ENCODE measurements around the gene HPCA.

The HPCA gene

DNA sequence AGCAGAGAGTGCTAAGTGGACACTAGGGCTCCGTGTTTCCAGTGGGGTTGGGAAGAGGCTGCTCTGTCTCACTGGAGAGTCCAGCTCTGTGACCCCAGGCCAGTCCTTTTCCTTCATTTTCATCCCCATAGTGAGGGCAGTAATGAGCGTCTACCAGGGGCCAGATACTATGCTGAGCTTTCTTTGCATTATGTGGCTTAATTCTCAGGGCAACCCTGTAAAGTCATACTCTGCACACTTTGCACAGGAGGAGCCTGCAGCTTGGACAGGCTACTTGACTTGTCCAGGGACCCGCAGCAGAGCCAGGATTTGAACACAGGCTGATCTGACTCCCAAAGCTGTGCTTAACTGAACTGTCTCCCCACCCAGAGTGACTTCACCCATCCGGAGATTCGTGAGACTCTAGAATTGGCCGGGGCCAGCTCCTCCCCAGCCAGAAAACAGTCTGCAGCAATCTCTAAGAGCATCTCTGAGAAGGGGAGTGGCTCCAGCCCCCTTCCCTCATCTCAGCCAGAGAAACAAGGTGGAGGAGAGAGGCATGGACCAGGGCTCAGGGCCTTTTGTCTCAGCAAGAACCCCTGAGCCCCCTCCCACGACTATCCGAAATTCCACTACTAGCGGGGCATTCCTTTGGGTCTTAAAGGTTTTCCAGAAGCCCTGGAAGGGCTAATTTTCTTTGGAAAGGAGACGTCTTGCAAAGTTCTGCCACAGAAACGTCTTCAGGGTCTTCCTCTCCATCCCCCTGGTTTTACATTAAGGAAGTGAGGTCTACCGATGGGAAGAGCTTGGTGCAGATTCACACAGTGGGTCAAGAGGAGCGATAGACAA lies 14.7 kb upstream of the HPCA start:
- DNase-seq: no peak

DNA sequence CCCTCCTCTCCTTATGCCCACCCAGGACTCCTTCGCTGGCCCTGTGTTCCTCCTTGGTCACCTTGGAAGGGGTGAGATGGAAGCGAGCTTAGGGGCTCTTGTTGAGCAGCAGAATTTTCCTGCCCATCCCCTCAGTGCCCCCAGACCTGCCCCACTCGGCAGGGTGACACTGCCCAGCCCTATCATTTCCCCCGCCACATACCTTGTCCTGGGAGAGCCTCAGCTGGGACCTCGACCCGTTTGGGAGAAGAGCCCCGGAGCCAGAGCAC lies 14.2 kb upstream of the HPCA start:
- no peak for DNase-seq

DNA sequence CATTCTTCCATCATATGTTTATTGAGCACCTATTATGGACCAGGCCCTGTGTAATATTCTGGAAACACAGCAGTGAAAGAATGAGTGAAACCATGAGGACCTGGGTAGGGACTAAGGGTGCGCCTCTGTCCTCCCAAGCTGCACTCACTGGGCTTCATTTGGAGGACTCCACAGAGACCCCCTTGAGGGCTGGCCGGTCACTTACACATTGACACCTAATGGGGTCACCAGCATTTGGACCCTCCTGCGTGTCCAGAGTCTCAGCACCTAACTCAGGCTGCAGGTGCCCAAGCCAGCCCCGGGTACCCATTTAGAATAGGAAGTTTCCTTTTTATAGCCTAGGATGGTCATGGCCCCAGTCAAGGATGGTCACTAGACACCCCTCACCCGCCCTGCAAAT lies 12.8 kb upstream of the HPCA start:
- DNase-seq: no peak

DNA sequence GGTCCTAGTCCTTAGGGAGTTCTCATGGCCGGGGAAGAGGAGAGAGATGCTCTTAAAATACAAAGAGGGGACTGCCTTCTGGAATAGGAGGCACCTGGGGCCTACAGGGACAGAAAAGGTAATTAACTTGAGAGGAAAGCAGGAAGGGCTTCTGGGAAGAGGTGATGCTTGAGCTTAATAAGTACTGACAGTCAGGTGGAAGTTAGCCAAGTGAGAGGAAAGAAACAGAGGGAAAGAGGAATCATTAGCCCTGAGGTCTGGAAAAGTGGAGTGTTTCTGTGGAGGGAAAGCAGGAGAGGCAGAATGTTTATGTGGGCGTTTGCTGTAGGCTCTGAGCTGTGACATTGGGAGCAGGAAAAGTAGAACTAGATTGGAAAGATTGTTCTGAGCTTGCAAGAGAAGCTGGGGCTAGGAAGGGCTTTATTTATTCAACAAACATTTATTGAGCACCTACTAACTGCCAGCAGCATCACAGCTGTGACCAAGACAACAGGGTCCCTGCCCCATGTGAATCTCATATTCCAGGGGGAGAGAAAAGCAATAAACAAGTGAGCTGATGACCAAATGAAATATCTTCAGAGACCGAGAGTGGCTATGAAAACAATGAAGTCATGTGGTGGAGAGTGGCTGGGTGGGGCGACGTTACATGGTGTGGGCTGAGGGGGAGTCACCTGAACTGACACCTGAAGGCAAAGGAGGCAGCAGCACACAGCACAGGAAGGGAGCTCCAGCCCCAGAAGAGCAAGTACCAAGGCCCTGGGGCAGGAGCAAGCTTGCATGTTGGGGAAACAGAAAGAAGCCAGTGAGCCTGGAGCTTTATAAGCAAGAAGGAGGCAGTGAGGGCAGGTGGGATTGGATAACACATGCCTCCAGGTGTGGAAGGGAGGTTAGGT lies 11.2 kb upstream of the HPCA start:
- no peak for DNase-seq

DNA sequence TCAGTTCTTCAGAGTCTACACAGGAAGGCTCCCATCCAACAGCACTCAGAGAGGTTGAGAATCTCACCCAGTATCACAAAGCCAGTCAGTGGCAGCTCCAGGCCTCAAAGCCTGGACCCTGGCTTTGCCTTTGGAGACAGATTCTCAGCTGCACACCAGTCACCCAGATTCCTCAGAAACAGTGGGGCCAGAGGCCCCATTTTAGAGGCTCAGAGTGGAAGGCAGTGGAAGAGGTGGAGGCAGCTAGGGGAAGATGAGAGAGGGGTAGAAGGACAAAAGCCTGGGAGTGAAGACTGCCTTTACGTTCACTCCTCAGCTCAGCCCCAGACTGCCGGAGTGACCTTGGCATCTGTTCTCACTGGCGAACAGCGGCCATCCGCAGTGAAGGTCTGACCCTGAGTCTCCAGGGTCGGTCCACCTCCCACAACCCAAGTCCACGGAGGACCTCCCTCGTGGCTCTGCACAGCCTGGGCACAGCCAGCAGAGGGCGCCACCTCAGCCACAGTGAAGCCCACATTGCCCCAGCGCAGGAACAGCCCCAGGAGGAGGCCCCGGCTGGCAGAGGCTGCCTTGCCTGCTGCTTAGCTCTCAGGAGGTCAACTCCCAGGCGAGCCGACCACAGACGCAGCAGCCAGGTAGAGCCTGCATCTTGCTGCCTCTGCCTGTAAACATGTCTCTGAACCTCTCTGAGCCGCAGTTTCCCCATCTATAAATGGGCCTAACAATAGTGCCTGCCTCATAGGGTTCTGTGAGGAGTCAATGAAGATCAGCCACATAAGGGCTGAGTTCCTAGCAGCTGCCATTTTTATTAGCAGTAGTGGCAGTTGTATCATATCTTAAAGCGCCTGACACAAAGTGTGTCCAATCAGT lies 9.7 kb upstream of the HPCA start:
- peak; percentile 29 for DNase-seq

DNA sequence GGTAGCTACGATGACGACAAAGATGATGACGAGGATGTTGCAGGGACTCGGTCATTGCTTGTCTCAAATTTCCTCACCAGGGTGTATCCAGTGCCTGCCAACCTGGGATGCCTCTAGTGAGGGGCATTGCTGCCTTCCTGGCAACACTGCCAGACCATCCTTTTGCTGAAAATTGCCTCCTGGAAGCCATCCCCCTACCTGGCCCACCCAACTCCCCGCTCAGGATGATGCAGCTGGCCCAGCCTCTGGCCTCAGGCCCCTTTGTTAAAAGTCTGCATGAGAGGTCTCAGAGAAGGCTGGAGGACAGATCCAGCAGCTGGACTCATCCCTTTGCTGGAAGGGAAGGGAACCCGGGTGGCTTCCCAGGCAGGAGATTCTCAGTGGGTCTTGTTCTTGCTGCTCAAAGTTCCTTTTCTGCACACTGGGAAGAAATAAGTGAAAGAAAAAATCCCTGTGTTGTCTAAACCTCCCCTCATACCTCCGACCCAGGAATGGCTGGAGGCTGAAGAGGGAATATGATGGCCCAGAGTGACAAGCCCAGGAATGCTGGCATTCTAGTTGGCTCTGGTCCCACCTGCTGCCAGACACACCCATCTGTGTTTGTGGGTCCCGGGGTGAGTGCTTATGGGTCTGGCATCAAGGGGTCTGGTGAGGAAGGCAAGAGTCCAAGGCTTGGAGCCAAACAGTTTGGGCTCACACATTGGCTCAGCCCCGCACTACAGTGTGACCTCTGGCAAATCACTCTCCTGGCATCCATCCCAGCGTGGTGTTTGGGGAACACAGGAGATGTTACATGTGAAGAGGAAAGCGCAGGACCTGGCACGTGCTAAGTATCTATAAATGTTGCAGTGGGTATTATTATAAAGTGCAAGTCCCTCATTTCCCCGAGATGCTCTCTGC lies 8.8 kb upstream of the HPCA start:
- no peak for DNase-seq

DNA sequence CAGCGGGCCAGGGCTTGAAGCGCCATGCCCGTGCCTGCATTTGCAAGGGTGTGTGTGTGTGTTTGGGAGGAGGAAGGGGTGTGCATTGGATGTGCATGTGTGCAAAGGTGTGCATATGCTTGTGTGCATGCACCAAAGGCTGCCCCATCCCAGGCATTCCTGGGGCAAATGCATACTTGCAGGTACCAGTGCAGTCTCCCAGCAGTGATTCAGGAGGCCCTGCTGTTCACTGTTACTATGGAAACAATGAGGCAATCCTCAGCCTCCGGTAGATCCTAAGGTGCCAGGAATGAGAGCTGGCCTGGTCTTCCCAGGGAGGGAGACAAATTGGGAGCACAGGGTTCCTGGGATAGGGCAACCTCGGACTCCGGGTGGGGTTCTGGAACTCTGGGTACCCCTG lies 8.1 kb upstream of the HPCA start:
- DNase-seq: no peak

DNA sequence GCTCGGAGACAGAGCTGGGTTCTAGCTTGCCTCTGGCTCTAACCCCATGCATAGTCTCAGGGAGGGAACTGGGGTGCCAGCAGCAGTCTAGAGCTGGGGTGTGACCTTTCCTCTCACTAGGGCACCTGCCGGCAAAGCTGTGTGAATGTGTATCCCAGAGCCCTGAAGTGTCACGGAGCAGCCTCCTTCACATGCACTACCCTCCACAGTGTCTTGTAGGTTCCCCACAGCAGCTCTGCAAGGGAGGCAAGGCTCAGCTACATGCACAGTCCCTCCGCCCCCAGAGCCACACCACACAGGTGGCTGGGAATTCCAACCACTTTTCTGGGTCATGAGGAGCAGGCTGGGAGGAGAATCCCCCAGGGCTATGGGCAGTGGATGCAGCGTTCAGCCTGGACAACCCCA lies 7.7 kb upstream of the HPCA start:
- DNase-seq: no peak

DNA sequence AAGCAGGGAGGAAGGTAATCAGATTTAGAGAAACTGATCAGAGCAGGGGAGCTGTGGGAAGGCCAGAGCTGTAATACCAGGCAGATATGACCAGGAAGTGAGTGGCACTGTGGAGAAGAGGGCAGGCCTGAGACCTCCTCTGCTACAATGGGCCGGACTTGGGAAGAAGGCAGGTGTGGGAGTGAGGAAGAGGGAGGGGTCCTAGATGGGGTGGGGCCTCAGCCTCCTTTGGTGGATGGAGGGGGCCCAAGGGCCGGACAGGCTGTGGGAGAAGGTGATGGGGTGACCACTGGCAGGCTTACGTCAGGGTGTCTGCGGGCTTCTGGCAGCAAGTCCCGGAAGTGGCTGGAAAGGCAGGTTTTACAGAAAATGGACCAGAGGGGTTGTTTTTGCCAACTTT lies 5.0 kb upstream of the HPCA start:
- DNase-seq: no peak

DNA sequence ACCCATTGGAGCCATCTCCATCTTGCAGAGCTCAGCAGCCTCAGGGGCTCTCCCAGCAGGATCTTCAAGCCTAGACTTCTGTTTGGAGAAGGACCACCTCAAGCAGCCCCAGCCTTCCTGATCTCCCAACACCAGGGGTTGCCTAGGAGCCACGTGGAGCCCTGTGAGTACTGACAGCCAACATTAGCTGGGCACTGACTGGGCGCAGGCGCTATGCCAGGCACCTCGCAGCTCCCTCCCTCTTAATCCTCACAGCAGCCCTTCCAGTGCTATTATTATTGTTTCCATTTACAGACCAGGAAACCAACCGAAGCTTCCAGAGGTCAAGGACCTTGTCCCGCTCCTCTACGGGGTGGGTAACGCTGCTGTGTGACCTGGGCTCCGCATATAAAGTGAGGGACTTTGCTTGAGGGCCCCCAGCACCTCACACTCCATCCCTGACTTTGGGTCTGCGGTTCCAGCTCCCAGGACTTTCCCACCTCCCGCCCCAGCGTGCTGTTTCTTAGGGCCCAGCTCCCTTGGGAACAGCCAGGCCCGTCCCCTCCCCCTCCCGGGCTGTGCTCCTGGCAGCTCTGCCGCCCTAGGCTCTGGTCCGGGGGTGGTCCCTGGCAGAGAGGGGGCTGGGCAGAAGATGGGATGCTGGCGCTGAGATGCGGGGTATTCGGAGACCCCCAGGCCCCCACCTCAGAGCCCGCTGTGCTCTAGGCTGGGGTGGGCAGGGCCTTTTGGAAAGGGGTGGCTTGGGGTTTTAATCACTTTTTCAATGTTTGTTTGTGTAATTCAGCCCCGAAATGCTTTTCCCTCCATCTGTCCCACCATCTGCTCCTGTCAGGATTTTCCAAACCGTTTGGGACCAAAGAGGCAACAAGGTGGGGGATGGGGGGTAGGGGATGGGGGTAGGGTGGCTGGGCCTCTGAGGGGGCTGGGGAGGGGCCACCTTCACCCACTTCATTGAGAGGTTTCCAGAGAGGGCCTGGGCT lies 4.1 kb upstream of the HPCA start:
- no peak for DNase-seq

DNA sequence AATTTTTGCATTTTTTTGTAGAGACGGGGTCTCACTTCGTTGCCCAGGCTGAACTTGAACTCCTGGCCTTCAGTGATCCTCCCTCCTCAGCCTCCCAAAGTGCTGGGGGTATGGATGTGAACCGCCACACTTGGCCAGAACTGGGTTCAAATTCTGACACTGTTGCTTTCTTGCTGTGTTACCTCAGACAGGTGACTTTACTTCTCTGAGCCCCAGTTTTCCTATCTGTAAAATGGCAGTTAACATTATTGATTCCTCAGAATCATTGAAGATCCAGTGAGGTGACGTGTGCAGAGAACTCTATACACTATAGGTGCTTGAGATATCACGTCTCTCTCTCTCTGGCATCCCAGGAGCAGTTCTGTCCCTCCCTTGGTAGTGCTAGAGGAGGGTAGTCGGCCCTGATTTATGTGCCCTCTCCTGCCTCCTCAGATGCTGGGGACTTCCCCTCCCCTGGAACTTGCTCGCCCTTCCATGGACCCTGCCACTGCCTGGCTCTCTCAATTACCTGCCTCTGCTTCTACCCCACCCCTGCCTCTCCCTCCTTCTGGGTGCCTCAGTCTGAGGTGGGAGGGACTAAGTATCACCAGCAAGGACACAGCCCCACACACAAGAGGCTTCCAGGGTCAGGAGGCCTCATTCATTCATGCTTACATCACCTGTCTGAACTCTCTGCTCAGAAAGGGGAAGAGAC lies 2.8 kb upstream of the HPCA start:
- no peak for DNase-seq

DNA sequence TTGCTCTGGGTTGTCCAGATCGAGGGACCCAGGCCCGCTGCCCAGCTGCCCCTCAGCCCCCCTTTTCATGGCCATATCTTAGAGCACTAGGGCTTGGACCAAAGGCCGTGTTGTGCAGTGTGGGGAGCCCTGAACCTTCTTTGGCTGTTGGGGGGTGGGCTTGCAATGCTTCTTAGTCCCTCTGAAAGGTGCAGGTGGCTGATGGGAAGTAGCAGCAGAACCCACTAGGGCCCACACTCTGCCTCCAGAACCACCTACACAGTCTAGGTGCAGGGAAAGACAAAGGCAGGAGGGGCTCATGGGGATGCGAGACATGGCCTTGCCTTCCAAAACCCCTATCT lies 2.3 kb upstream of the HPCA start:
- DNase-seq: no peak

DNA sequence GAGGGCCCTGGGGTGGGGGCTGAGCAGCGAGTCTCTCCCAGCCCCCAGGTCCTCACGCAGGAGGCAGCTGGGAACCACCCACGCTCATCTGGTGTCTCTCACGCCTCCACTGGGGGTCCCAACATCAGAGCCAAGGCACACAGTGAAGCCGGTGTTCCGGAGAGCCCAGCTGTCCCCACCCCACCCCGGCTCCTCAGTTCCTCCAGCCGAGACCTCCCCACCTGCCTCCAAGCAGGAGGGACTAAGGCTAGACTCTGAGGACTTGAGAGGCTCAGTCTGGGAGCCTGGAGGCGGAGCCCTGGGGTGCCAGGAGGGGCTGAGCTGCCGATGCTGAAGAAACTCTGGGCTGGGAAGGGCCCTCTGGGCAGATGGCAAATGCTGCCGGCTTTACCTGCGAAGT lies 1.6 kb upstream of the HPCA start:
- no peak for DNase-seq

DNA sequence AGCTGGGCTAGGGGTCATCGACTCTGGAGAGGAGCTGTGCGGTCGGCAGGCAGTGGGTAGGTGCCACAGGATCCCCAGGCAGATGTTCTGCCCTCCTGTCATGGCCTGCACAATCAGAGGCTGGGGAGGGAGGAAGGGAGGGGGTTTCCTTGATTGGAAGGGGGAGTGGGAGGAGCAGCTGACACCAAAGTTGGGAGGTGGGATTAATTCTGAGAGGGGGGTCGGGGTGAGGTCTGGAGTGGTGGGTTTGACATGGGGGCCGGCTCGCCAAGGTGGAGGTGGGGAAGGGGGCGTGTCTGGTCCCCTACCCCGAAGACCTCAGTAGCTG lies 651 bp upstream of the HPCA start:
- DNase-seq: no peak

DNA sequence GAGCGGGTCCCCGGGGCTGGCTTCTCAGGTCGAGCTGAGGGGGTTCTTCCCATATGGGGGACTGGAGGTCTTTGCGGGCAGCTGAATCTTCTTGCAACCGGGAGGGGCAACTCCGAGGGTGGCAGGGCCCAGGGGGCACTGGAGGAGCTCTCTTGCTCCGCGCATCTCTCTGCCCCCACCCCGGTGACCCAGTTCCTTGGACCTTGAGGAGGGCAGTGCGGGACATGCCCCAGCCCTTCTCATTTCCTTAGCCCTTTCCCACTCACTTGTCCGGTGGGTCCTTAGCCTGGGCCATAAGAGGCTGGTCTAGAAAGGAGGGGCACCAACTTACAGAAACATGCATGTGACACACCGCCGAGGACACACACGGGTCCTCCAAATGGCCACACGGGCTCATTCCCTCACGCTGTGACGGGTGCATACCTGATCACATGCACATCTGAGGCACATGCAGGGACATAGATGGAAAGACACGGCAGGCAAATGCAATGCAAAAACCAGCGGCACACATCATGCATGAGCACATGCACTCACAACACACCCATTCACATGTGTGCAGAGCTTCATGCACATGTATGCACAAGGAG lies 630 bp downstream of the HPCA start:
- no peak for DNase-seq

DNA sequence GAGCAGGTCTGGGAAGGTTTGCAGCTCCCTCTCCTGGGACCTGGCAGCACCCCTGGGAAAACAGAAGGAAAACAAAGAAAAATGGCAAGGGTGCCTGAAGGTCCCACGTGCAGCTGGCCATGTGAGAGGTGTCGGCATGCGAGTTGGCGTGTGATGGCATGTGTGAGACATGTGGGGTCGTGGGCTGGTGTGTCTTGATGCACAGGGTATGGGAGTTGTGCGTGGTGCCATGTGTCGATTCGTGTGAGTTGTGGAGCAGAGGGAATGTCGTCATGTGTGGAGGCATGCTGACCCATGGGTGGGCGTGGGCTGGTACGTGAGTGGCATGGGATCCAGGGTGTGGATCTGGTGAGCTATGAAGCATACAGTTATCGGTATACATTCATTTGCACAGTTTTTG lies 1.3 kb downstream of the HPCA start:
- DNase-seq: no peak

DNA sequence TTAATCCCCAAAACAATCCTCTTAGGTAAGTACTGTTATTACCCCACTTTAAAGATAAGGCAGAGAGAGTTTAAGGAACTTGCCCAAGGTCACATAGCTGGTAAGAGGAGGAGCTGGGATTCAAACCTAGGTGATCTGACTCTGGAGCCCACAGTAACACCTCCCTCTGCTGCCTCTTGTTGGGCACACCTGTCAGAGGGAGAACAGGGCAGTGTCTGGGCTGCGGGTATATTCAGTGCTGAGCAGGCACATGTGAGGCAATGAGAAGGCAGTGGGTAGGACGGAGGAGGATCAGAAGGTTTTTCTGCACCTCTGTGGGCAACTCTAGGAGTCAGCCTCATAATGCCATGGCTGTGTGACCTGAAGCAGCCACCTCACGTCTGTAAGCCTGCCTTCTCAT lies 1.8 kb downstream of the HPCA start:
- no peak for DNase-seq

DNA sequence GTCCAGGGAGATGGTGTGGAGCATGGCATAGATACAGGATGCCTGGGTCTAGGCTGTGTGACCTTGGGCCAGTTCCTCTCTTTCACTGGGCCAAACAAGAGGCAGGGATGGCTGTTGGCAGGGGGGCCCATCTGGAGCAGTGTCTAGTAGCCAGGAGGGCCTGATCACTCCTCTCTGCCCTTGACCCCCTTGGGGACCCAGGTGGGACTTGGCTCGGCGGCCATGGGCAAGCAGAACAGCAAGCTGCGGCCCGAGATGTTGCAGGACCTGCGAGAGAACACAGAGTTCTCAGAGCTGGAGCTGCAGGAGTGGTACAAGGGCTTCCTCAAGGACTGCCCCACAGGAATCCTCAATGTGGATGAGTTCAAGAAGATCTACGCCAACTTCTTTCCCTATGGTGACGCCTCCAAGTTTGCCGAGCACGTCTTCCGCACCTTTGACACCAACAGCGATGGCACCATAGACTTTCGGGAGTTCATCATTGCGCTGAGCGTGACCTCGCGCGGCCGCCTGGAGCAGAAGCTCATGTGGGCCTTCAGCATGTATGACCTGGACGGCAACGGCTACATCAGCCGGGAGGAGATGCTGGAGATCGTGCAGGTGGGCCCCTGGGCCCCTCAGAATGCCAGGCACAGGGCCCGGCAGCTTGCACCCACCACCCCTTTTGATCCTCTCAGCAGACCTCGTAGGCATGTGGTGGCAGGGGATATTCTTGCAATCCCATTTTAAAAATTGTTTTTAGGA lies 2.6 kb downstream of the HPCA start:
- no peak for DNase-seq

DNA sequence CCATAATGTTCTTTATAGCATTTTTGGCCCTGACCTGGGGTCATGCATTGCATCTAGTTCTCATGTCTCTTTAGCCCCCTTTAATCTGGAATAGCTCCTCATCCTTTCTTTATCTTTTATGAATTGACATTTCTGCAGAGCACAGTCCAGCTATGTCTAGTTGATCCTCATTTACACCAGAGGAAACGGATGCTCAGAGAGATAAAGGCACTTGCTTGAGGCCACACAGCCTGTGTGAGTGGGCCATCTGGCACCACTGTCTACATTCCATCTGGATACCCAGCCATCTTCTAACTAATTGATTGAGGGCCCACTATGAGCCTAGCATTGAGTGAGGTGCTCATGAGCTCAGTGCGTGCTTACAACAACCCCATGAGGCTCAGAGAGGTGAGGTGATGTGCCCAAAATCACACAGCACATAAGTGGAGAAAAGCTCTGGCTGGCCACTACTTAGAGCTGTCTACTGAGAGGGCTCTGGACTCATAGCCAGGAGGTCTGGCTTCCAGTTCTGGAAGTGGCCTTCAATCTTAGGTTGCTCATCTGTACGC lies 3.5 kb downstream of the HPCA start:
- no peak for DNase-seq
